Activated T-cell treated with anti-CD3 and anti-CD28 coated beads for 48 hours (primary cell): ENCODE results near the gene ARMC9.
"Not testable (repeated sequence)": the region's sequence is repeated elsewhere in the genome, so short reads cannot be mapped to it uniquely, and the experiment has no call there.

ENCODE experiments used
- DNase-seq: peaks from one replicate; pipeline ENCODE4 v3.0.0-alpha.2; 2020; ENCODE audit warnings: low read depth

The ARMC9 gene

GRCh38 chr2:231399046-231399852 is 200.8 kb downstream of the ARMC9 start:
- no peak for DNase-seq

DNA sequence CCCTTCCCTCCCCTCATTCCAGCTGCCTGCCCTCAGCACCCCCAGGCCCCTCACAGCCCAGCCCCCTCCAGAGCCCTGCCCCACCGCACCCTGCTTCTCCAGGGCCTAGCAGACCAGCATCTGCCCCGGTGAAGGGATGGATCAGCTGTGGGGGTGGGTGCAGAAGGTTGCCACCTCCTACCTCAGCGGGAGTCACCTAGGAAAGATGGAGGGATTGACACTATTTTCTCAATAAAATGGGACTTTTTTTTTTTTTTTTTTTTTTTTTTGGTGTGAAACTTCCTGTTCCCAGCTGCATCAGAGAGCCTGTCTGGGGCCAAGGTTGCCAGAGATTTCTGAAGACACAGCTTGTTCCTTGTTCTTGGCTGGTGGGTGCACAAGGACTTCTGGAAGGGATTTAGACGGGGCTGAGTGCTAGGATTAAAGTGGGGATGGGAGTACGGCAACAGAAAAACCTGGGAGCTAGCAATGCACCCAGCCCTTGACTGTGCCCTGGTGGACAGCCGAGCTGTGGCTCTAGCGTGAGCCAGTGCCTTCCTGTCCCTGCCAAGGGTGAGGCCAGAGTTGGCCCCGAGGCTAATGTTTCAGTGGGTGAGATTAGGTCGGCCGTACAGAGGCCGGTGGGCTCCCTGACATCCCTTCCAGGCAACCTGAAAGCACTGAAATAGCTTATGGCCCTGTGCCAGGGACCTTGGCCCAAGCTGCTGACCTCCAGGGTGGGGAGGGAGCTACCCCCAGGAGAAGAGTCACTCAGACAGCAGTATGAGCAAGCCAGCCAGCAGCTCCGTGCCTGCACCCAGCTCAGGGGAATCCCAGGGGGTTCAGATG is 201.6 kb downstream of the ARMC9 start:
- no peak for DNase-seq

GRCh38 chr2:231400681-231401080 is 202.2 kb downstream of the ARMC9 start:
- not testable (repeated sequence) for DNase-seq

DNA sequence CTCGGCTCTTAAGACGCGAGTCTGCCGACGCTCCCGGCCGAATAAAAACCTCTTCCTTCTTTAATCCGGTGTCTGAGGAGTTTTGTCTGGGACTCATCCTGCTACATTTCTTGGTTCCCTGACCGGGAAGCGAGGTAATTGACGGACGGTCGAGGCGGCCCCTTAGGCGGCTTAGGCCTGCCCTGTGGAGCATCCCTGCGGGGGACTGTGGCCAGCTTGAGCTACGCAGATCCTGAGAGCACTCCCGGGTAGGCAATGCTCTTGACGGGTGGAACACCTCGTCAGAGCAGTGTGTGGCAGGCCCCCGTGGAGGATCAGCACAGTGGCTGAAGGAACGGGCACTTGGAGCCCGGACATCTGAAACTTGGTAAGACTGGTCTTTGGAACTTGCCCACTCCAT is 202.7 kb downstream of the ARMC9 start:
- DNase-seq, result not testable (repeated sequence)

DNA sequence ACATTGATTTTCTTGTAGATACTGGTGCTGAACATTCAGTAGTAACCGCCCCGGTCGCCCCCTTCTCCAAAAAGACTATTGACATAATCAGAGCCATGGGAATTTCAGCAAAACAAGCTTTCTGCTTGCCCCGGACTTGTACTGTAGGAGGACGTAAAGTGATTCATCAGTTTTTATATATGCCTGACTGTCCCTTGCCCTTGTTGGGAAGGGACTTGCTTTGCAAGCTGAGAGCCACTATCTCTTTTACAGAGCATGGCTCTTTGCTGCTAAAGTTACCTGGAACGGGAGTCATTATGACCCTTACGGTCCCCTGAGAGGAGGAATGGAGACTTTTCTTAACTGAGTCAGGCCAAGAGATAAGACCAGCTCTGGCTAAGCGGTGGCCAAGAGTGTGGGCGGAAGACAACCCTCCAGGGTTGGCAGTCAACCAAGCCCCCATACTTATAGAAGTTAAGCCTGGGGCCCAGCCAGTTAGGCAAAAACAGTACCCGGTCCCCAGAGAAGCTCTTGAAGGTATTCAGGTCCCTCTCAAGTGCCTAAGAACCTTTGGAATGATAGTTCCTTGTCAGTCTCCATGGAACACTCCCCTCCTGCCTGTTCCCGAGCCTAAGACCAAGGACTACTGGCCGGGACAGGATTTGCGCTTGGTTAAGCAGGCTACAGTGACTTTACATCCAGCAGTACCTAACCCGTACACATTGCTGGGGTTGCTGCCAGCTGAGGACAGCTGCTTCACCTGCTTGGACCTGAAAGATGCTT is 205.2 kb downstream of the ARMC9 start:
- DNase-seq, result not testable (repeated sequence)

GRCh38 chr2:231404183-231404578 is 205.8 kb downstream of the ARMC9 start:
- DNase-seq, result not testable (repeated sequence)

DNA sequence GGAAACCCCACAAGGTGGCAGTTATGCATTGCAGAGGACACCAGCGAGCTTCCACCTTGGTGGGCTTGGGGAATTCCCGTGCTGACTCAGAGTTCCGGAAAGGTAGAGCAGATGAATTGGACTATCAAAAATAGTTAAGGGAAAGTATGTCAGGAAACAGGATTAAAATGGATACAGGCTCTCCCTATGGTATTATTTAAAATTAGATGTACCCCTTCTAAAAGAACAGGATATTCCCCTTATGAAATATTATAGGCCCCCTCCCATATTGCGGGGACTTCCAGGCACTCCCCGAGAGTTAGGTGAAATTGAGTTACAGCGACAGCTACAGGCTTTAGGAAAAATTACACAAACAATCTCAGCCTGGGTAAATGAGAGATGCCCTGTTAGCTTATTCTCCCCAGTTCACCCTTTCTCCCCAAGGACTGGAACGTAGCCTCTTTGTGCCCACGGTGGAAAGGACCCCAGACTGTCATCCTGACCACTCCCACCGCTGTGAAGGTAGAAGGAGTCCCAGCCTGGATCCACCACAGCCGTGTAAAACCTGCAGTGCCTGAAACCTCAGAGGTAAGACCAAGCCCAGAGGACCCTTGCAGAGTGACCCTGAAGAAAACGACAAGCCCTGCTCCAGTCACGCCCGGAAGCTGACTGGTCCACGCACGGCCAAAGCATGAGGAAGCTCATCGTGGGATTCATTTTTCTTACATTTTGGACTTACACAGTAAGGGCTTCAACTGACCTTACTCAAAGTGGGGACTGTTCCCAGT is 207.4 kb downstream of the ARMC9 start:
- DNase-seq, result peak; percentile 26

DNA sequence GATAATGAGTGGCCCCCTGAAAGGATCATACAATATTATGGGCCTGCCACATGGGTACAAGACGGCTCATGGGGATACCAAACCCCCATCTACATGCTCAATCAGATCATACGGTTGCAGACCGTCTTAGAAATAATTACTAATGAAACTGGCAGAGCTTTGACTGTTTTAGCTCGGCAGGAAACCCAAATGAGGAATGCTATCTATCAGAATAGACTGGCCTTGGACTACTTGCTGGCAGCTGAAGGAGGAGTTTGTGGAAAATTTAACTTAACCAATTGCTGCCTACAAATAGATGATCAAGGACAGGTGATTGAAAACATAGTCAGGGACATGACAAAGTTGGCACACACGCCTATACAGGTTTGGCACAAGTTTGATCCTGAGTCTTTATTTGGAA is 209.3 kb downstream of the ARMC9 start:
- DNase-seq, result not testable (repeated sequence)

GRCh38 chr2:231408304-231408703 is 209.9 kb downstream of the ARMC9 start:
- DNase-seq, result not testable (repeated sequence)

DNA sequence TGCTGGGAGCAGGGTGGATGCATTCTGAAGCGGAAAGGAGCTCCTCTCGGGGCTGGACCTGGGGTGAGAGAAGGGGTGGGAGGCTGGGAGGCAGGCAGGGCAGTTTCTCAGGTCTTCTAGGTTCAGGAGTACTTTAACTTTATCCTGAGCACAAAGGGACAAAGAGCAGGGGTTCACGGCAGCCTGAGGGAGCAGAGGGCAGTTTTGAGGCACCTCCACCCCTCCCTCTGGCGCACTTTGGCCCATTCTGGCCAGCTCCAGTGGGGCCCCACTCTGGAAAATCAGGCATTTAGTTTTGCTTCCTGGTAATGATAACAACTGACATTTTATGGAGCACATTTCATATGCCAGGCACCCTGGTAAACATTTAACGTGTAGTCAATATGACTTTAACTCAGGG is 211.3 kb downstream of the ARMC9 start:
- no peak for DNase-seq

- no peak for DNase-seq
Observed at GRCh38 chr2:231410293-231411004, 212.0 kb downstream of the ARMC9 start.

DNA sequence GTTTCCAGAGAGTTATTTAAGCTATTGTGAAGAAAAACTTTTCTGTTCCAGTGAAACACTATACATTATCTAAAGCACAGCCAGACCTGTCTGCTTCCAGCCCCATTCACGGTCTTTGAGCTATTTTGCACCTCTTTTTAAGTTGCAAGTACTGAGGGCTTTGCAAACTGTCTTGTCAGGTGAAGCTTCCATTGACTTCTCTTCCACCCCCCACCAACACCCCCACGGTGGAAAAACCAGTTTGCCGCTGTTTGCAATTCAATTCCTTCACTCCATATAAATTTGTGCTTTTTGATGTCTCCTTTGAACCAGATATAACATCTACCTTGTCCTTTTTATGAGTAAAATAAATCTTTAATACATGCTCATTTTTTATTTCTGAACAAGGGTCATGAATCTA is 212.8 kb downstream of the ARMC9 start:
- DNase-seq, result no peak

DNA sequence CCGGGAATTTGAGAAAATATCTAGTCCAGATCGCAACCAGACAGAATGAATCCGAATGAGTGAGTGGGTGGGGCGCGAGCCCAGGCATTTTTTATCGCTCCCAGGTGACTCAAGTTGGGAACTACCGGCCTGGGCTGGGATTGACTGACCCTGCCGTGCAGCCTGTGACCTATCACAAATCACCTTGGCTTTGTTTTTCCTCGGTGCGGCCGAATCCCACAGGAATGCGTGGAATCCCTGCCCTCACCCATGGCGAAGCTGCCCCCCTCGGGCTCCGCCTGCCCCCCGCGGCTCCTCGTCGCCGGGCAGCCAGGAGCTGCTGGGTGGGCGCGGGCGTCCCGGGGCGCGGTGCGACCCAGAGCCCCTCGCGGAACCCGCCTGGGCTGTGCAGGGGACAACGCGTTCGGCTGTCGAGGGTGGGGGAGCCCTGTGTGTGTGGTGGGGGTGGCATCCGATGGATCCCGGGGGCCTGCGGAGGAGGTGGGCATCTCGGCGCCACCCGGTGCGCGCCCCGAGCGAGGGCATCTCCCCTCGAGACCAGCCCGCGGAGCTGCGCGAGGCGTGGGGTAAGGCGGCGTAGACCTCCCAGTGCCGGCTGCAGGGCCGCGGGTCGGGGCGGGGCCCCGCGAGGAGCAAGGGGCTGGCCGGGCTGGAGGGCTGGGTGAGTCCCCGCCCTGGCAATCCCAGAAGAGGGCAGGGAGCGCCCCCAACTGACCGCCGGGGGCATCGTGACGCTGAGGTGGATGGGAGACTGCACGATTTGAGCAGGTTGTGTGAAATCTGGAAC is 213.6 kb downstream of the ARMC9 start:
- DNase-seq, result peak; percentile 80

DNA sequence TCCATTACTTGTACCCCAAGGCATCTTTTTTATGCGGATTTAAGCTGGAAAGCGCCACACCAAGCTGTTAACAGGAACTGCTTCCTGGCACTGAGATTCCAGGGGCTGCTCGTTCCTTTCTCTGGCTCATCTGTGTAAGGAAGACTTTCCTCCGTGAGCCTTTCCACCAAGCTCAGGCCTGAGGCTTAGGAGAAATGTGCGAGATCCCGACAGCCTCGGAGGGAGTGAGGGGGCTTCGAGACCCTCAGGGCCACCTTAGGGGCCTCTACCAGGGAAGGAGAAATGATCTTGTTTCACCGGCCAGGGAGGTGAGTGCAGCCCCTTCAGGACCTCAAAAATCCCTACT is 214.2 kb downstream of the ARMC9 start:
- no peak for DNase-seq

DNA sequence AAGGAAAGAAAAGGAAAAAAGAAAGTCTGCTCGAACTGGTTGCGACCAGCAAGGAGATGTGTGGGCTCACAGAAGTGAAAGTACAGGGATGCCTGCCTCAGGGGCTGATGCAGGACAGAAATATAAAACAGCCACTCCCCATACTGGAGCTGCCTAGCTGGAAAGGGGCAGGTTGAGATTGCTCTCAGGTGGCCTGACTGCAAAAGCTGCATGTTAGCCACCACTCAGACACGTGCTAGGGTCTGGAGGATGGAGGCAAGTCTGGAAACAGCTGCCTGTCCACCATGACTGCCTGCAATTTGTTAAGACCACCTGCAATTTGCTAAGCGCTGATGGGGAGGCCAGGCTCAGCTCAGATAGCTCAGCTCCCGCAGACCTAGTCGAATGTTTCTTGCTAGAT is 215.0 kb downstream of the ARMC9 start:
- no peak for DNase-seq

GRCh38 chr2:231413921-231414476 is 215.6 kb downstream of the ARMC9 start:
- no peak for DNase-seq

- no peak for DNase-seq
Observed at GRCh38 chr2:231415029-231415428, 216.6 kb downstream of the ARMC9 start.

GRCh38 chr2:231418820-231419640 is 220.6 kb downstream of the ARMC9 start:
- DNase-seq, result no peak

DNA sequence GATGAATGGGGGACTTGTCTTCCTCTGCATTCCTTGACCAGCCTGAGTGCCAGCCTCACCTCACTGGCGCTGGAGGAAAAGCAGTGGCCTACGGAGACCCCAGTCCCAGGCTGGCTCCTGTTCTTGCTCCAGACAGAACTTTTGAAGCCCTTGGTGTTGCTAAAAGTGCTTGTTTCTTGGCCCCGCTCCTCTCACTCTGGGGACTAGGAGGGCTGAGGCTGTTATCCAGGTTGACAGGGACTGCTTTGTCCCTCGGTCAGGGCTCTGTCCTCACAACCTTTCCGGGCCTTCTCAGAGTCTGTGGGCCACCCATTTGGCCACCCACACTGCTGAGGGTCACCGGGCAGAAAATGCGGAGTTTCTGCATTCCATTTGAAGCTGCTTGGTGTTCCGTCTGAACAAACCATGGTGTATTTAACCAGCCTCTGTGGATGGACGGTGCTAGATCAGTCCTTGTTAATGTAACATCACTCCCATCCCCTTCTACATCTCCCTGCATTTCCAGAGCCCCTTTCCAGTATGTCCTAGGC is 222.7 kb downstream of the ARMC9 start:
- DNase-seq, result no peak
